Transverse colon (tissue), 3 donors: ENCODE data around the gene RNPS1.

Experiments used
- CTCF ChIP-seq, 5 experiments: fragments of 200-600 bp in 3 of 5; fragments of 450-650 bp in 2 of 5; sonication (generic) in 3 of 5; IDR thresholded peaks; 1 replicate in 2 of 5; 2 replicates in 3 of 5; pipeline ENCODE4 v1.5.1; 2016 to 2017; ENCODE audit warnings: antibody characterized with exemption in 5 of 5, inconsistent platforms in 3 of 5, mild to moderate bottlenecking in 2 of 5, moderate library complexity in 1 of 5
- EP300 ChIP-seq: sonication (generic); formaldehyde crosslinking; IDR thresholded peaks from one replicate; pipeline ENCODE4 v1.6.1; 2017; ENCODE audit warnings: antibody characterized with exemption, low read depth

- TF ChIP-seq CTCF (IDR thresholded peaks at IDR 0.05) (no peak), EP300 (no peak)
Measured at GRCh38 chr16:2229632-2230250, 38.2 kb downstream of the RNPS1 start.
